Coronary artery (tissue), 2 donors: ENCODE results near the gene NGDN.

Experiments
- DNase-seq: peaks from one replicate; pipeline ENCODE4 v3.0.0-alpha.2; 2017; ENCODE audit warnings: low spot score
- H3K27ac ChIP-seq, 2 donors: fragments of 200-600 bp; sonication (generic); one replicate each; pipeline ENCODE4 v1.5.1; 2016 to 2019
- H3K4me3 ChIP-seq: fragments of 200-600 bp; sonication (generic); 2 replicates; pipeline ENCODE4 v1.5.1; 2016; ENCODE audit warnings: mild to moderate bottlenecking, moderate library complexity
- TF ChIP-seq, protein P1 (sequence below): fragments of 200-600 bp; sonication (generic); IDR thresholded peaks from one replicate; pipeline ENCODE4 v1.5.1; 2019; ENCODE audit warnings: antibody characterized with exemption

NGDN gene

DNA sequence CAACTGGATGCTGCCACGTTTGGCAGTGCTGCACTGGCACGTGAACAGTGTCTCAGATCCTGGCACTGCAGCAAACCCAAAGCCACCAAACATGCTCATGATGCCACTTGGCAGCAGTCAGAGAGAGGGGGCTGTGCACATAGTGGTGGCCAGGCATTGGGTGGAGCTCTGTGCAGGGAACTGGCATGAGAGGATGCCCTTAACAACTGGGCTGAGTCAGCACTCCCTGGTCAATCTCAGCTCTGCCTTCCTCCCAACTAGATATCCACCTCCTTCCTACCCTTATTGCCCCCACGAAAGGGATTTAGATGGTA is 45.1 kb downstream of the NGDN start:
- H3K27ac ChIP-seq = no peak overlapping the region
- TF ChIP-seq, protein P1, sequence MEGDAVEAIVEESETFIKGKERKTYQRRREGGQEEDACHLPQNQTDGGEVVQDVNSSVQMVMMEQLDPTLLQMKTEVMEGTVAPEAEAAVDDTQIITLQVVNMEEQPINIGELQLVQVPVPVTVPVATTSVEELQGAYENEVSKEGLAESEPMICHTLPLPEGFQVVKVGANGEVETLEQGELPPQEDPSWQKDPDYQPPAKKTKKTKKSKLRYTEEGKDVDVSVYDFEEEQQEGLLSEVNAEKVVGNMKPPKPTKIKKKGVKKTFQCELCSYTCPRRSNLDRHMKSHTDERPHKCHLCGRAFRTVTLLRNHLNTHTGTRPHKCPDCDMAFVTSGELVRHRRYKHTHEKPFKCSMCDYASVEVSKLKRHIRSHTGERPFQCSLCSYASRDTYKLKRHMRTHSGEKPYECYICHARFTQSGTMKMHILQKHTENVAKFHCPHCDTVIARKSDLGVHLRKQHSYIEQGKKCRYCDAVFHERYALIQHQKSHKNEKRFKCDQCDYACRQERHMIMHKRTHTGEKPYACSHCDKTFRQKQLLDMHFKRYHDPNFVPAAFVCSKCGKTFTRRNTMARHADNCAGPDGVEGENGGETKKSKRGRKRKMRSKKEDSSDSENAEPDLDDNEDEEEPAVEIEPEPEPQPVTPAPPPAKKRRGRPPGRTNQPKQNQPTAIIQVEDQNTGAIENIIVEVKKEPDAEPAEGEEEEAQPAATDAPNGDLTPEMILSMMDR = no peak
- peak; percentile 47 for DNase-seq
- H3K4me3 ChIP-seq = no peak overlapping the region

DNA sequence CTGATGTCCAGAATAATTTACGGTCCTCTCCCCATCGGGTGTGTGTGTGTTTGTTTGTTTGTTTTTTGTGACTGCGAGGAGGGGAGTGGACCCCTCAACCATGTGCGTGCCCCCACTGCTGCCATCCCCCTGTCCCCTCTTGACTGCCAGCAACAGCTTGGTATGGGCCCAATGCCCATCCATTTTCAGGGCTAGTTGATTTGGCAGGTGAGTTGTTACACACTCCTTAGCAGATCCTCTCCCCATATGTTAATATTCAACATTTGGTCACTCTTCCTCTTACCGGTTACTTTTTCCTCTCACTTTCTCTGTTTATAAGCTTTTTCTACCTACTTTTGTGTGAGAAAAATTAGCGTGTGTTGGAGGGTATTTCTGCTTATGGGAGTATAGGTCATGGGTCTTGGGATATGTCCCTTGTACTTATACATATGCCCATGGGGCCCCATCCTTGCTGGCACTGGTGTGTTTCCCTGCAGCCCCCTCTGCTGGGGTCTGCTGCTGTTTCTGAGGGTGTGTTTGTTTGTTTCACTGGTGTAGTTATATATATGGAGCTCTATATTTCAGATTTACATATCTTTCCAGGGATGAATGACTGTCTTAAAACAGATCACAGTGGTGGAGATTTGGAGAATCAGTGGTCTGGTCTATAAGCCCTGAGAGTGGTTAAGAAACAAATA is 48.3 kb downstream of the NGDN start:
- Histone ChIP-seq H3K27ac (no peak overlapping the region), H3K4me3 (no peak overlapping the region)
- TF ChIP-seq, protein P1 = no peak
- no peak for DNase-seq

DNA sequence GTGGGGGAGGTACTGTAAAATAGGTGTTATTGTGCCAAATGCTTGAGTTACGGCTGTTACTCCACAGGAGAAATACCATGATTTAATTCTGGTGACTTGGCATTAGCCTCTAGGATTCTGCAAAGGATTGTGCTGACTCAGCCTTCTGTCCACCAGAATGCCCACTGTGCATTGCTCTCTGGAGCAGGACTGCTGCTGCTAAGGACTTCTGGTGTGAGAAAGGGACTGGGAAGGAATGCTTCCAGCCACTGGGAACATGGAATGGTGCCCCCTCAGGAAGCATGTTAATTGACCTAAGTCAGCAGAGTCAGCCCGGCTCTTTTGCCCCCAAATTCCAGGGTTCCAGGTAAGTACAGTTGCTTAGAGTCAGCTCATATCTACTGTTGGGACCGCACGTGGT is 49.2 kb downstream of the NGDN start:
- no peak for DNase-seq
- TF ChIP-seq, protein P1 = no peak

DNA sequence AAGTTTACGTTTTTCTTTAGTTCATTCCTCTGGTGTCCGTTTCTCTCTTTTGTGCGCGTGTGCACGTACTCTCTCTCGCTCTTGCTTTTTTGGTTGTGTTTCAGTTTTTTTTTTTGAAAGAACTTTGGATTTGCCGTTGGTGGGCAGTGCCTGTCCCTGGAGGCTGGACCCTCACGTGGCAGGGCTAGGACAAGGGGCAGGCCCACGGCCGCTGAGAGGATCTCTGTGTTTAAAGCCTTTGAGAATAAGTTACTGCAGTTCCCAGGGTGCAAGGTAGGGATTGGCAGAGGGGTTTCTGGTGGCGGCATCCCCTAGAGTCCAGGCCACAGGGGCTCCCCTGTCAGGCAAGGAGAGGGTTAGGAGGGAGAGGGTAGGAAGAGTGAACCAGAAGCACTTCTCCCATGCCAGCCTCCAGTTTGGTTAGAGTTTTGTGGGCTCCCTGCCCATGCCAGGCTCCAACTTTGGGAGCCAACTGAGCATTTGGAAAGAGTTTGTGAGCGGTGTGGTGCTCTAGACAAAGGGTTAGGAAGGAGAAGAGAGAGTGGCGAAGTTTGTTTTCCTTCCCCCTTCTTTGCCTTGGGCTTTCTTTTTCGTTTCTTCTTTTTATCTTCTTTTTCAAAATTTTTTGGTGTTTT is 51.5 kb downstream of the NGDN start:
- Histone ChIP-seq H3K4me3 (no peak overlapping the region), H3K27ac (no peak overlapping the region)
- no peak for DNase-seq
- TF ChIP-seq, protein P1 = no peak

More for the DNA sequence above, 49.2 kb downstream of the NGDN start:
- Histone ChIP-seq H3K4me3 (no peak overlapping the region), H3K27ac (no peak overlapping the region)

DNA sequence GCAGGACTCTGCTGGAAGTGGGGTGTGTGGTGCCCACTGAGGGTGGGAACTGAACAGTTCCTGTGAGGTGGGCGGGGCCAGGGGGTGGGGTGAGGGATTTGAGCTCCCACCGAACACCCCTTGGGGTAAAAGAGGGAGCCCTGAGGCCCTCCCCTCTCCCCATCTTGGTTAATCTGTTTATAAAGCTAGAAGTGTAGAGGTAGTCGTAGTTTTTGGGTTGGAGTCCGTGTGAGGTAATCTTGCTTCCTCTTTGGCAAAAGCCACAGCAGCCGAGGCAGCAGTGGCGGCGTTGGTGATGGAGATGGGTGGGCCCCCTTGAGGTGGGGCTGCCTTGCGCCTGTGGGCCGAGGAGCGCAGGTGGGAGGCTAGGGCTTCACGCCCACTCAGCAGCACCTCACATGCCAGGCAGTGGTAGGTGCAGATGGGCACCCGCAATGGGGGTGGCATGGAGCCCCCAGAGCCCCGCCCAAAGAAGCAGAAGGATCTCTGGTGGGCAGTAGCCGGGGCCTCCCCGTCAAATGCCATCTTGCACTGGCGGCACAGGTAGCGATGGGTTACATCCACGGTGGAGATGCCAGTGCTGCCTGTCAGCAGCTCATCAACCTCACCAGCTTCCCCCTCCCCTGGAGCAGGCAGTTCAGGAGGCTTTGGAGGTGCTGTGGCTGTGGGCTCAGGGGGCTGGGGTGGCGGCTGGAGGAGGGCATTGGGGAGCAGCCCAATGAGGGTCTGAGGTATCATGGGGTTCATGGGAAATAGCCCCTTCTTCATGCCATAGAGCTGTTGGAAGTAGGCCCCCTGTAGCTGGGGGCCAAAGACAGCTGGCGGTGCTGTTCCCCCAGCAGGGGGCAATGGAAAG is 52.5 kb downstream of the NGDN start:
- no peak overlapping the region for H3K4me3 ChIP-seq
- H3K27ac ChIP-seq = no peak overlapping the region
- TF ChIP-seq, protein P1 = no peak
- DNase-seq = no peak

DNA sequence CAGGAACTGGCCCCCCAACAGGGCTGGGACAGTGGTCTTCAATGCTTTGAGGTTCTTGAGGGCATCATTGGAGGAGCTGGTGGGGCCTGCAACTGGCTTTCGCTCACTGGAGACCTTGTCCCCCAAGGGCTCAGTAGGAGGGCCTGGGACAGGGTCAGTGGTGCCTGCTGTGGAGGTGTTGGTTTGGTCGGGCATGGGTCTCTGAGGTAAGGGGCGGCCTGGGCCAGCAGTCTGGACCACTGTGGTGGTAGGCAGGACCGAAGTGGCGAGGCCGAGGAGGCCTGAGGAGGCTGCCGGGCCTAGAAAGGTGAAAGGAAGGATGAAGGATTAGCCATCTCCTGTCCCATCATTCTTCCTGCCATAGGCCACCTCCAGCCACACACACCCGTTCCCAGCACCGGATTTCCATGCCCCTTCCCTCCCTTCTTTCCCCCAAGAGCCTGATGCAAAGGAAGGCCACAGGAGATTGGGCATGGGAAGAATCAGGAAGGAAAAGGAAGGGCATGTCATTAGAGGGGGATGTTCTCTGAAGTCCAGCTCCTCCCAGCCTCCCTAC is 53.2 kb downstream of the NGDN start:
- no peak for DNase-seq
- Histone ChIP-seq H3K4me3 (no peak overlapping the region), H3K27ac (no peak overlapping the region)
- TF ChIP-seq, protein P1 = no peak
